Measurements from ENCODE around the gene GDAP2.
A peak's percentile ranks its signal among the peaks of the same experiment; 100 is the strongest.

Gene GDAP2

GRCh38 chr1:117895482-117896114 is 33.8 kb downstream of the GDAP2 start:
- peak; percentile 51 for DNase-seq (ENCODE audit: low spot score)
- in situ Hi-C loops (cut with MboI; ENCODE audit: low sequenced_read_pairs, unreplicated experiment) = loop anchor here (25.0 kb wide), 1 partner anchor 383 kb away; no protein-coding TSS in a partner anchor
- TF ChIP-seq, protein P1, sequence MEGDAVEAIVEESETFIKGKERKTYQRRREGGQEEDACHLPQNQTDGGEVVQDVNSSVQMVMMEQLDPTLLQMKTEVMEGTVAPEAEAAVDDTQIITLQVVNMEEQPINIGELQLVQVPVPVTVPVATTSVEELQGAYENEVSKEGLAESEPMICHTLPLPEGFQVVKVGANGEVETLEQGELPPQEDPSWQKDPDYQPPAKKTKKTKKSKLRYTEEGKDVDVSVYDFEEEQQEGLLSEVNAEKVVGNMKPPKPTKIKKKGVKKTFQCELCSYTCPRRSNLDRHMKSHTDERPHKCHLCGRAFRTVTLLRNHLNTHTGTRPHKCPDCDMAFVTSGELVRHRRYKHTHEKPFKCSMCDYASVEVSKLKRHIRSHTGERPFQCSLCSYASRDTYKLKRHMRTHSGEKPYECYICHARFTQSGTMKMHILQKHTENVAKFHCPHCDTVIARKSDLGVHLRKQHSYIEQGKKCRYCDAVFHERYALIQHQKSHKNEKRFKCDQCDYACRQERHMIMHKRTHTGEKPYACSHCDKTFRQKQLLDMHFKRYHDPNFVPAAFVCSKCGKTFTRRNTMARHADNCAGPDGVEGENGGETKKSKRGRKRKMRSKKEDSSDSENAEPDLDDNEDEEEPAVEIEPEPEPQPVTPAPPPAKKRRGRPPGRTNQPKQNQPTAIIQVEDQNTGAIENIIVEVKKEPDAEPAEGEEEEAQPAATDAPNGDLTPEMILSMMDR (IDR thresholded peaks at IDR 0.05; ENCODE audit: borderline replicate concordance, control extremely low read depth, extremely low read depth, insufficient read depth, missing control alignments) = peak; percentile 76

- in situ Hi-C loops (cut with MboI; ENCODE audit: low sequenced_read_pairs, unreplicated experiment) = loop anchor here (25.0 kb wide), 1 partner anchor 382 kb away; no protein-coding TSS in a partner anchor
- no peak for DNase-seq (ENCODE audit: low spot score)
- TF ChIP-seq, protein P1 (IDR thresholded peaks at IDR 0.05; ENCODE audit: borderline replicate concordance, control extremely low read depth, extremely low read depth, insufficient read depth, missing control alignments) = no peak
These were observed 35.3 kb downstream of the GDAP2 start for GRCh38 chr1:117894078-117894477.

- TF ChIP-seq, protein P1 (IDR thresholded peaks at IDR 0.05; ENCODE audit: borderline replicate concordance, control extremely low read depth, extremely low read depth, insufficient read depth, missing control alignments) = no peak
- in situ Hi-C loops (cut with MboI; ENCODE audit: low sequenced_read_pairs, unreplicated experiment) = loop anchor here (25.0 kb wide), 1 partner anchor 380 kb away; no protein-coding TSS in a partner anchor
- DNase-seq (ENCODE audit: low spot score) = no peak
These were observed 36.9 kb downstream of the GDAP2 start for GRCh38 chr1:117892512-117892911.

GRCh38 chr1:117890452-117890851 is 39.0 kb downstream of the GDAP2 start:
- TF ChIP-seq, protein P1 (IDR thresholded peaks at IDR 0.05; ENCODE audit: borderline replicate concordance, control extremely low read depth, extremely low read depth, insufficient read depth, missing control alignments) = no peak
- DNase-seq (ENCODE audit: low spot score) = no peak
- in situ Hi-C loops (cut with MboI; ENCODE audit: low sequenced_read_pairs, unreplicated experiment) = loop anchor here (25.0 kb wide), 1 partner anchor 378 kb away; no protein-coding TSS in a partner anchor

- in situ Hi-C loops (cut with MboI; ENCODE audit: low sequenced_read_pairs, unreplicated experiment) = loop anchor here (25.0 kb wide), 1 partner anchor 374 kb away; no protein-coding TSS in a partner anchor
- TF ChIP-seq, protein P1 (IDR thresholded peaks at IDR 0.05; ENCODE audit: borderline replicate concordance, control extremely low read depth, extremely low read depth, insufficient read depth, missing control alignments) = no peak
- DNase-seq (ENCODE audit: low spot score) = no peak
These were observed 43.2 kb downstream of the GDAP2 start for GRCh38 chr1:117886101-117886795.

DNA sequence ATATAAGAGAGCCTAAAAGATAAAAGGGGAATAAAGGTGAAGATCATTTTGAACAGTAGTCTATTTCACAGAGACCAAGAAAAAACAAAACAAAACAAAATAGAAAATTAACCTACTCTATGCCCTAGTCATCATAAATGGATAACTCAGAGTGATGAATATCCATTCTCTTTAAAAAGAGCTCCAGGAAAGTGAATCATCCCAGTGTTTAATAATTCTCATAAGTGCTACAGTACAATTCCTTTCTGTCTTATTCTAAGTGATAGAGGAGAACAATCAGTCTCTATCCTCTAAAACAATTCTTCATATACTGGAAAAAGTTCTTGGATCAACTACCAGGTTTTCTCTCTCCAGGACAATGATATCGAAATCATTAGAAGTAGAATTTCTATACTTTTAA is 45.8 kb downstream of the GDAP2 start:
- TF ChIP-seq, protein P1 (IDR thresholded peaks at IDR 0.05; ENCODE audit: borderline replicate concordance, control extremely low read depth, extremely low read depth, insufficient read depth, missing control alignments) = no peak
- in situ Hi-C loops (cut with MboI; ENCODE audit: low sequenced_read_pairs, unreplicated experiment) = loop anchor here (25.0 kb wide), 1 partner anchor 371 kb away; no protein-coding TSS in a partner anchor
- no peak for DNase-seq (ENCODE audit: low spot score)
